Activated naive CD8-positive, alpha-beta T cell treated with anti-CD3 and anti-CD28 coated beads, Interleukin-2, amount 50 U/mL, for 24 hours (primary cell): Measurements from ENCODE around the gene GALNT9.
A peak's percentile ranks its signal among the peaks of the same experiment; 100 is the strongest.

Experiments used
- ATAC-seq: fragments of 150-1000 bp; cut with Tn5 transposase; one replicate; pipeline ENCODE4 v1.10.0; 2021
- DNase-seq: peaks from one replicate; pipeline ENCODE4 v3.0.0; 2021
- H3K27ac Mint-ChIP-seq: one replicate; pipeline ENCODE4 v1.8.0; 2021; ENCODE audit warnings: mild to moderate bottlenecking, mixed read lengths
- H3K27me3 Mint-ChIP-seq: one replicate; pipeline ENCODE4 v1.8.0; 2021; ENCODE audit warnings: mixed read lengths
- H3K36me3 Mint-ChIP-seq: one replicate; pipeline ENCODE4 v1.8.0; 2021; ENCODE audit warnings: low read depth, mixed read lengths
- H3K4me1 Mint-ChIP-seq: one replicate; pipeline ENCODE4 v1.8.0; 2021; ENCODE audit warnings: mixed read lengths
- H3K4me3 Mint-ChIP-seq: one replicate; pipeline ENCODE4 v1.8.0; 2021; ENCODE audit warnings: mild to moderate bottlenecking, moderate library complexity, mixed read lengths
- H3K9me3 Mint-ChIP-seq: one replicate; pipeline ENCODE4 v1.8.0; 2021; ENCODE audit warnings: mixed read lengths

The GALNT9 gene

DNA sequence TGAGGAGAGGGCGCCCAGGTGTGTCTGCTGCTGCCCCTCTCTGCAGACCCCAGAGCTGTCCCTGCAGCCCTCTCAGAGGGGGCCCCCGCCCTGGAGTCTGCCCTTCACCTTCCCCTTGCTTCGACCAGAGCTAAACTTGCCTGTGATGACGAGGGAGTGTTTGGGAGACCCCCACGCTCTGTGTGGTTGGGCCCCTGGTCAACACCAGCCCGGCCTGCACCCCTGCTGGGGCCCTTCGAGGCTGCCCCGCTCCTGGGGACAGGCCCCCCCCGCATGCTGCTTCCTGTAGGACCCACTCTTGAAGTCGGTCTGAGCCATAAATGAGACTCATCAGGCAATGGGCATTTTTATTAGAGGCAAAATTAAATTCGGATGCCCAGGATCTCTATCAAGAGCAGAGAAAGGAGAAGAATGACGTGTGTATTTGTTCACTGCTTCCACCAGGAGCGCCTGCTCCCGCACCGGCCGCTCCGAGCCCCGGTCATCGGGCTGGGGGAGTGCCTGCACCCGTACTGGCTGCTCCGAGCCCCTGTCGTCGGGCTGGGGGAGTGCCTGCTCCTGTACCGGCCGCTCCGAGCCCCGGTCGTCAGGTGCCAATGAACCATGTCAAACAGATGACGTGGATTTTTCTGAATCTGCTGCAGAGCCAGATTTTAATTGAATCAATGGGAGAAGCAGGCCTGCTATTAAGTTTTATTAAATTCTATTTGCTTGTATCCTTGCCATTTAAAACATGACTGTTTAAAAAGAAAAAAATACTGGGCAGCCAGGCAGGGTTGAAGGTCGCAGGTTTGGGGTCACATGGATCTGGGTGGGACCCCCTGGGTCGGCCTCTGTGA is 137.5 kb downstream of the GALNT9 start:
- Mint-ChIP-seq H3K4me3 (no peak overlapping the region), H3K27ac (no peak overlapping the region), H3K9me3 (peaks cover 9% of the 10 kb centered on the region), H3K36me3 (peaks cover 3% of the 10 kb centered on the region), H3K4me1 (peaks cover 25% of the 10 kb centered on the region), H3K27me3 (no peaks in the 10 kb centered on the region)
- no peak for ATAC-seq
- no peak for DNase-seq

GRCh38 chr12:132190834-132191500 is 138.4 kb downstream of the GALNT9 start:
- Mint-ChIP-seq H3K27me3 (peaks cover 1% of the 10 kb centered on the region), H3K9me3 (peaks cover 9% of the 10 kb centered on the region), H3K4me1 (peaks cover 34% of the 10 kb centered on the region), H3K36me3 (peaks cover 3% of the 10 kb centered on the region), H3K27ac (no peak overlapping the region), H3K4me3 (no peak overlapping the region)
- DNase-seq (no peak), ATAC-seq (no peak)

DNA sequence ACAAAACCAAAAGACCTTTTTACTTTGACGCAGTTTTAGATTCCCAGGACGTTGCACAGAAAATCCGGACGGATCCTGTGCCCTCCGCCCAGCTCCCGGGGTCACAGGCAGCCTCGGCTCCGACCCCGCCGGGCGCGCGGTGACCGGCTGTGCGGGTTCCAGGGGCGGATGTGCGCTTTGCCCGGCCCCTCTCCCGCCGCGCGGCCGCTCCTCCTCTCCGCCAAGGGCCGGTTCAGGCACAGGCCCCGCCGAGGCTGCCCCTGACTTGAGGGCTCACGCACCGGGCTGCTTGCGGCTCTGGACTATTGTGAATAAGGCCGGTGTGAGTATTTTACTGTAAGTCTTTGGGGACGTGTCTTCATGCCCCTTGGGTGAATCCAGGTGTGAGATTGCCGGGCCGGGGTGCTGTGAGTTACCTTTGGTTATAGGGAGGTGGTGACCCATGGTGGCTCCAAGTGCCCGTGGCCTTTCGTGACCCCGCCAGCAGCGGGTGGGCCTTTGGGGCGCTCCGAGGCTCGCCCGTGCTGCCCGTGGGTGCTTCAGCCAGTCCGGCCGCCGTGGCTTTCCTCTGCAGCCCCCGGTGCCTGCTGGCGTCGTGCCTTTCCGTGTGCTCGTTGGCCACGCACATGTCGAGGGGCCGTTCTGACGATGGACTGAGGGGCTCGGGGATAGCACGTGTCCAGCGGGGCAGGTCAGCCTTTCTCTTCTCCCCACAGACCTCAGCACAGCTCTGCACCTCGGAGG is 139.2 kb downstream of the GALNT9 start:
- peaks cover 42% of the 10 kb centered on the region for H3K4me1 Mint-ChIP-seq
- H3K4me3 Mint-ChIP-seq: peak overlapping the region; percentile 82
- peaks cover 4% of the 10 kb centered on the region for H3K27me3 Mint-ChIP-seq
- H3K36me3 Mint-ChIP-seq: peaks cover 3% of the 10 kb centered on the region
- DNase-seq (no peak), ATAC-seq (peak; percentile 4)
- peaks cover 9% of the 10 kb centered on the region for H3K9me3 Mint-ChIP-seq
- peak overlapping the region; percentile 74 for H3K27ac Mint-ChIP-seq

DNA sequence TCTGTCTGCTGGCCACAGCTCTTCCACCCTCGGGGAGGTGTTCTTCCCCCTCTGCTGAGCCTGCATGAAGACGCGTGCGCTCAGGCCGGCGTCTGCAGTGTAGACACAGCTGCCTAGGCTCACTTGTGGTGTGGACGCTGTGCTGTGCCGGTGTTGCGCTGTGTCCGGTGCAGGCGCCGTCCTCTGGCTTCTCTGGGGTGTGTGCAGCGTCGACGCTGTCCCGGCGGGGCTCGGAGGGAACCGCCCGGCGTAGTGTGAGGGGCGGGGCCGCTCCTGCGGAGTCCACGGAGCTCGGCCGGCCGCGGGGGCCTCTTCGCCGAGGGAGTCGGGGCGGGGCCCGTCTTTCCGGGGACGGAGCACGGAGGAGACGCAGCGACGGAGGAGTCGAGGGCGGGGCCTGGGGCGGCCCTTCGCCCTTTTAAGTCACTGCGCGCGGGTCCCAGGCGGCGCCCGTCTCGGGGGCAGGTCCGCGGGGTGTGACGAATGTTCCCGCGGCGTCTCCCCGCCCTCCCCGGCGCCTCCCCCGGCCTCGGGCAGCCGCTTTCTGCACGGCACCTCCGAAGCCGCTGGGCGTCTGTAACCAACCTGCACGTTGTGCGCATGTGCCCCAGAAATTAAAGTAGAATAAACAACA is 139.9 kb downstream of the GALNT9 start:
- Mint-ChIP-seq H3K27me3 (peaks cover 4% of the 10 kb centered on the region), H3K27ac (peak overlapping the region; percentile 74), H3K36me3 (no peaks in the 10 kb centered on the region)

DNA sequence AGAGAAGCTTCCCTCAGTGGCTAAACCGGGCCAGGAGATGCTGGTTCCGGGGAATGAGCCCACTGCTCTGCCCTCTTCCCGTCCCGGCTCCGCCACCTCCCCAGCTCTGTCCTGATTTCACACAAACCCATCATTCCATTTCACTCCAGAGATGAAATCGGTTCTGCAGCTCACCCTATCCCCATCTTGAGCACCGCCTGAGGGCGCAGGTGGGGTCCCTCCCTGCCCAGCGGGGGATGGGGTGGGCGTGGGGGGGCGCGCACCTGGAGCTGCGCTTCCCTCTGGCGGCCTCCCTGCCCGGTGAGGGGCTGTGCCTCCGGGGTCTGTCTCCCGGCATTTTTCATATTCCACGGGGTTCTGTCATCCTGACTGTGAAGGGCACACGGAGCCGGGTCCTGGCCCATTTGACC is 140.5 kb downstream of the GALNT9 start:
- DNase-seq: no peak
- Mint-ChIP-seq H3K4me1 (peaks cover 44% of the 10 kb centered on the region), H3K36me3 (no peaks in the 10 kb centered on the region), H3K9me3 (peaks cover 4% of the 10 kb centered on the region), H3K27ac (peak overlapping the region; percentile 71), H3K27me3 (peaks cover 4% of the 10 kb centered on the region), H3K4me3 (peak overlapping the region; percentile 82)
- ATAC-seq: no peak

More for the DNA sequence above, 139.9 kb downstream of the GALNT9 start:
- ATAC-seq (peak; percentile 95), DNase-seq (peak; percentile 93)
- Mint-ChIP-seq H3K4me3 (peak overlapping the region; percentile 82), H3K4me1 (peaks cover 44% of the 10 kb centered on the region), H3K9me3 (peaks cover 9% of the 10 kb centered on the region)

- Mint-ChIP-seq H3K36me3 (no peaks in the 10 kb centered on the region), H3K27me3 (peaks cover 4% of the 10 kb centered on the region), H3K4me1 (peaks cover 44% of the 10 kb centered on the region), H3K27ac (no peak overlapping the region), H3K4me3 (peak overlapping the region; percentile 82), H3K9me3 (peaks cover 2% of the 10 kb centered on the region)
- DNase-seq (no peak), ATAC-seq (no peak)
These were observed 140.9 kb downstream of the GALNT9 start for GRCh38 chr12:132188451-132188901.

DNA sequence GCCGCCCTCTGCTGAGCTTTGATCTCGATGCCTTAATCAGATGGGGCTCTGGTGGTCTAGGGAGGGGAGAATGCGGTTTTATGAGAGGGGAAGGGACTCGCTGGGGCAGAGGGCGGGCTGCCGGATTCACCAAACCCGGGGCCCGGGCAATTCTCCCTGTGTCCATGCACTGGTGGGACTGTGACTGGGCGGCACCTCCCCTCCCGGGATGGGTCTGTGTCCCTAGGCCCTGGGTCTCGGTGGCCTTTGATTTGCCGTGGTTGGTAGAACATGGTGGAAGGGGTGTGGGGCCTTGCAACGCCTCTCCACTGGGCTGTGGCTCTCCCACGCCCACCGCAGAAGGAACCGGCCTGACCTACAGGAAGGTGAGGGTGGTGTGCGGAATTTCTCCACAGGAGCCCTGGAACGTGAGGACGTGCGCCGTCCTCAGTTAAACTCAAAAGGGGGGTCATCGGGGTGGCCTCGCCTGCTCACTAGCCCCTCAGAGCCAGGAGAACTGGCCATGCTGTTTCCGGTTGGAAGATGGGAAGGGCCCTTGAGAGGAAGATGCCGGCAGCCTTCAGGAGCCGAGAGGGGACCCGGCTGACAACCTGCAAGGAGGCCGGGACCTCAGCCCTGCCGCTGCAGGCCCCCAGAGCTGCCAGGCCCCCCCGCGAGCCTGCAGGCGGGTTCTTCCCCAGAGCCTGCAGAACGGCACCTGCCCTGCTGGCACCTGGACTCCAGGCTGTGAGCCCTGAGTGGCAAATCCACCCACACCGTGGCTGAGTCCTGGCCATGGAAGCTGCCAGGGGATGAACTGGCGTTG is 141.5 kb downstream of the GALNT9 start:
- Mint-ChIP-seq H3K4me1 (peaks cover 44% of the 10 kb centered on the region), H3K36me3 (no peaks in the 10 kb centered on the region), H3K9me3 (no peaks in the 10 kb centered on the region), H3K27me3 (peaks cover 4% of the 10 kb centered on the region), H3K27ac (no peak overlapping the region), H3K4me3 (no peak overlapping the region)
- ATAC-seq (no peak), DNase-seq (no peak)

- H3K36me3 Mint-ChIP-seq: no peaks in the 10 kb centered on the region
- ATAC-seq (no peak), DNase-seq (peak; percentile 31)
- no peaks in the 10 kb centered on the region for H3K9me3 Mint-ChIP-seq
- peak overlapping the region; percentile 87 for H3K27ac Mint-ChIP-seq
- H3K4me1 Mint-ChIP-seq: peaks cover 44% of the 10 kb centered on the region
- H3K4me3 Mint-ChIP-seq: peak overlapping the region; percentile 78
- H3K27me3 Mint-ChIP-seq: peaks cover 4% of the 10 kb centered on the region
These were observed 142.3 kb downstream of the GALNT9 start for GRCh38 chr12:132186857-132187620.

DNA sequence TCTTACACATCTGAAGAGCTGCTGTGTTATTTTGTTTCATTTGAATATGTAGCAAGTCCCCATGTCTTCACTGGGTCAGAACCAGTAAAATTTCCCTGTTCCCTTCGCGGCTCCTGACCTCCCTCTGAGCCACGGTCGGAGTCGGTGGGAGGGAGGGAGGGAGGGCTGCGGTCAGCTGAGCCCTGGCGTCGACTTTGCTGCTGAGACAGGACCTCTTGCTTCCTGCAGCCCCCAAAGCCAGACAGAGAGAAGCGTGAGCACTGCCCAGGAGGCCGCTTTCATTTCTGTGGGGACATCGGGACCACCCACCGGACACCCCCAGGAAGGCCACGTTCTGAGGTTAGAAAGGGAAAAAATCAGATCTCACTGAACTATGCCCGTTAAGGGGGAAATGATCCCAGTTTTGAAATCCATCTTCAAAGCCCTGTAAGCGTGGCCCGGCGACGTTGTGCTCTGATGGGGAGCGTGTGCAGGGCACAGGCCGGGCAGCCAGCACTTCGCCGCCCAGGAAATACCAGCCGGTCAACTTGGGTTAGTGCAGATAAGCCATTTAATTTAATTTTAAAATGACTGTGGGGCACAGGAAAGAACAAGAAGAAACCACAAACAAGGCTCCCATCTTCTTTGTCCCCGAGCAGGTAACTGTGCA is 143.1 kb downstream of the GALNT9 start:
- H3K36me3 Mint-ChIP-seq: no peaks in the 10 kb centered on the region
- no peaks in the 10 kb centered on the region for H3K9me3 Mint-ChIP-seq
- peak overlapping the region; percentile 87 for H3K27ac Mint-ChIP-seq
- peaks cover 4% of the 10 kb centered on the region for H3K27me3 Mint-ChIP-seq
- H3K4me3 Mint-ChIP-seq: peak overlapping the region; percentile 78
- ATAC-seq (no peak), DNase-seq (peak; percentile 20)
- H3K4me1 Mint-ChIP-seq: peaks cover 44% of the 10 kb centered on the region

- DNase-seq: no peak
These were observed 143.7 kb downstream of the GALNT9 start for GRCh38 chr12:132185705-132186104.

GRCh38 chr12:132182711-132183365 is 146.6 kb downstream of the GALNT9 start:
- Mint-ChIP-seq H3K27me3 (peaks cover 4% of the 10 kb centered on the region), H3K9me3 (no peaks in the 10 kb centered on the region), H3K4me1 (peaks cover 41% of the 10 kb centered on the region), H3K4me3 (no peak overlapping the region), H3K27ac (no peak overlapping the region), H3K36me3 (no peaks in the 10 kb centered on the region)
- DNase-seq (no peak), ATAC-seq (no peak)

More at GRCh38 chr12:132185705-132186104, 143.7 kb downstream of the GALNT9 start:
- no peaks in the 10 kb centered on the region for H3K36me3 Mint-ChIP-seq
- no peak for ATAC-seq
- peaks cover 4% of the 10 kb centered on the region for H3K27me3 Mint-ChIP-seq
- peak overlapping the region; percentile 78 for H3K4me3 Mint-ChIP-seq
- no peaks in the 10 kb centered on the region for H3K9me3 Mint-ChIP-seq
- H3K4me1 Mint-ChIP-seq: peaks cover 41% of the 10 kb centered on the region
- peak overlapping the region; percentile 87 for H3K27ac Mint-ChIP-seq

DNA sequence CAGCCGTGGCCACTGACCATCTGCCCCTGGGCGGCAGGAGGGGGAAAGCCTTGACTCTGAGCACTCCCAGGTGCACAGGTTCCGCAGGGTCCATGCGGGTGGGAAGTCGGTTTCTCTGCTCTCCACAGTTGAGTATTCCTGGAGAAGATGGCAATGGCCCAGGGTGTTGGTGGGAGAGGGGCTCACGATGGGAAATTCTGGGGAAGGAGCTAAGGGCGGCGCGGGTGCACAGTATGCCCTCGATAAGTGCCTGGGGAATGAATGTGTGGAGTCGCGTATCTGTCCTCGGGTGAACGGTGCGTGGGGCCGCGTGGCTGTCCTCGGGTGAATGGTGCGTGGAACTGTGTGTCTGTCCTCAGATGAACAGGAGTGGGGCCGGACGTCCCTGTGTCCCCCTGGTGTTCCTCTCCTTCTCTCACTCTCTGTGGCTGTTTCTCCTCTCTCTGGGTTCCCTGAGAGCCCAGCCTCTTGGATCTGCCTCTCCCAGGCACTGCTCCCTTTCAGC is 147.1 kb downstream of the GALNT9 start:
- Mint-ChIP-seq H3K4me1 (peaks cover 36% of the 10 kb centered on the region), H3K9me3 (no peaks in the 10 kb centered on the region), H3K27ac (no peak overlapping the region), H3K4me3 (no peak overlapping the region), H3K36me3 (no peaks in the 10 kb centered on the region), H3K27me3 (peaks cover 4% of the 10 kb centered on the region)
- DNase-seq (no peak), ATAC-seq (no peak)
